GM12878 (cell line): Measurements from ENCODE around the gene LATS2. TPM values are rescaled to one million over a fixed set of nuclear protein-coding genes. Genes with fewer than 3 reads are reported as not detected.

ENCODE experiments used
- ATAC-seq: fragments of 200-7000 bp; cut with Tn5 transposase; 3 replicates; pipeline ENCODE4 v1.9.1; 2020; ENCODE audit warnings: mild to moderate bottlenecking, moderate library complexity
- BruUV-seq: library from RNA; stranded (reverse); fragments of 400-500 nt; replicated peaks from 2 replicates; lab custom pipeline; 2021; lab: Mats Ljungman, UMichigan
- CTCF ChIA-PET: fragments of 300-600 bp; sonication (Branson Sonifier 250); formaldehyde crosslinking; extraction: SDS; loops from one replicate; lab custom pipeline; 2021; ENCODE audit warnings: inconsistent platforms; lab: Yijun Ruan, JAX
- POLR2A ChIA-PET: fragments of 350-600 bp; formaldehyde crosslinking; extraction: SDS; loops from one replicate; lab custom pipeline; 2021; ENCODE audit warnings: inconsistent platforms; lab: Charles Lee
- RAD21 ChIA-PET: fragments of 300-600 bp; sonication (Branson Sonifier 250); formaldehyde crosslinking; loops from one replicate; lab custom pipeline; 2023; ENCODE audit warnings: antibody characterized with exemption; ENCODE audit not compliant: unreplicated experiment; lab: Charles Lee
- SMC1A ChIA-PET: fragments of 300-600 bp; sonication (Branson Sonifier 250); formaldehyde crosslinking; loops from one replicate; lab custom pipeline; 2023; ENCODE audit not compliant: unreplicated experiment, uncharacterized antibody; lab: Charles Lee
- DNase-seq: peaks from one replicate; pipeline ENCODE4 v3.0.0-alpha.2; 2011; ENCODE audit warnings: low read depth, low spot score
- FAIRE-seq: peaks from 3 replicates; lab custom pipeline; 2011; peaks lifted over from hg19 to GRCh38; lab: Jason Lieb, UNC
- H2AFZ ChIP-seq: 2 replicates; pipeline ENCODE4 v1.6.0; 2011; ENCODE audit warnings: low read depth, low read length, control low read depth; ENCODE audit not compliant: control insufficient read depth
- H3K27ac ChIP-seq: 2 replicates; pipeline ENCODE4 v1.5.1; 2011; ENCODE audit warnings: control low read depth; ENCODE audit not compliant: control insufficient read depth, insufficient read depth
- H3K27me3 ChIP-seq, 2 experiments: replicated peaks in 1 of 2; 2 replicates each; pipeline versions ENCODE4 v1.6.0 to v1.6.1; 2011; ENCODE audit warnings: low read length in 1 of 2; ENCODE audit not compliant: control insufficient read depth in 2 of 2, insufficient read depth in 2 of 2
- H3K36me3 ChIP-seq, 2 experiments: 2 replicates each; pipeline ENCODE4 v1.5.1; 2011; ENCODE audit warnings: low read length in 1 of 2; ENCODE audit not compliant: control insufficient read depth in 2 of 2, insufficient read depth in 2 of 2
- H3K4me1 ChIP-seq: 2 replicates; pipeline ENCODE4 v1.6.1; 2011; ENCODE audit warnings: mild to moderate bottlenecking, low read length, moderate library complexity, mixed read lengths; ENCODE audit not compliant: control insufficient read depth, insufficient read depth
- H3K4me2 ChIP-seq: 2 replicates; pipeline ENCODE4 v1.6.0; 2011; ENCODE audit warnings: control low read depth; ENCODE audit not compliant: control insufficient read depth, insufficient read depth
- H3K4me3 ChIP-seq: fragments of 200-600 bp; sonication (generic); 2 replicates; pipeline ENCODE4 v1.5.1; 2016
- H3K79me2 ChIP-seq: 2 replicates; pipeline ENCODE4 v1.6.0; 2011; ENCODE audit warnings: low read length; ENCODE audit not compliant: control insufficient read depth, insufficient read depth
- H3K9ac ChIP-seq: 2 replicates; pipeline ENCODE4 v1.8.0; 2011; ENCODE audit warnings: low read length, control low read depth, mixed read lengths; ENCODE audit not compliant: control insufficient read depth, insufficient read depth
- H3K9me3 ChIP-seq: replicated peaks from 3 replicates; pipeline ENCODE4 v1.5.1; 2011; ENCODE audit warnings: mild to moderate bottlenecking, low read length; ENCODE audit not compliant: control insufficient read depth, insufficient read depth
- H4K20me1 ChIP-seq: 2 replicates; pipeline ENCODE4 v1.6.0; 2011; ENCODE audit not compliant: control insufficient read depth, insufficient read depth
- E2F4 ChIP-seq: IDR thresholded peaks from 2 replicates; pipeline ENCODE4 v1.6.1; 2012; ENCODE audit warnings: low read depth, low read length, improper control_type of control experiment
- EZH2 ChIP-seq: IDR thresholded peaks from 2 replicates; pipeline ENCODE4 v1.6.1; 2012; ENCODE audit warnings: low read depth, mild to moderate bottlenecking, control low read depth, inconsistent platforms, low read length, borderline replicate concordance; ENCODE audit not compliant: control insufficient read depth
- FOS ChIP-seq: IDR thresholded peaks from 3 replicates; pipeline ENCODE4 v1.6.1; 2011; ENCODE audit warnings: borderline replicate concordance; ENCODE audit not compliant: insufficient read length; ENCODE audit errors: extremely low read depth
- IKZF2 ChIP-seq, 2 experiments: fragments of 450-650 bp; IDR thresholded peaks; 2 replicates each; pipeline ENCODE4 v1.6.1; 2017; ENCODE audit warnings: mild to moderate bottlenecking in 2 of 2, moderate library complexity in 2 of 2
- KAT2A ChIP-seq: conservative IDR thresholded peaks from 2 replicates; pipeline ENCODE4 v1.6.1; 2011; ENCODE audit warnings: low read depth, low read length; ENCODE audit not compliant: control insufficient read depth
- MEF2B ChIP-seq: fragments of 450-650 bp; IDR thresholded peaks from 2 replicates; pipeline ENCODE4 v1.6.1; 2018; ENCODE audit warnings: mild to moderate bottlenecking, moderate library complexity; ENCODE audit not compliant: partially characterized antibody, poor library complexity, severe bottlenecking
- MXI1 ChIP-seq: fragments of 150-350 bp; IDR thresholded peaks from 2 replicates; pipeline ENCODE4 v1.6.1; 2011; ENCODE audit warnings: low read depth, mild to moderate bottlenecking, inconsistent platforms, low read length, improper control_type of control experiment
- PAX5 ChIP-seq: IDR thresholded peaks from 2 replicates; pipeline ENCODE4 v1.6.1; 2011; ENCODE audit warnings: low read depth, low read length, borderline replicate concordance
- RAD21 ChIP-seq: IDR thresholded peaks from 2 replicates; pipeline ENCODE4 v1.6.1; 2011; ENCODE audit warnings: mild to moderate bottlenecking, low read depth, low read length, moderate library complexity; ENCODE audit not compliant: insufficient read depth
- RCOR1 ChIP-seq: conservative IDR thresholded peaks from 2 replicates; pipeline ENCODE4 v1.6.1; 2012; ENCODE audit warnings: low read depth, low read length, improper control_type of control experiment
- SPI1 ChIP-seq: IDR thresholded peaks from 2 replicates; pipeline ENCODE4 v1.6.1; 2011; ENCODE audit warnings: low read depth, mild to moderate bottlenecking, low read length, moderate library complexity, borderline replicate concordance; ENCODE audit not compliant: insufficient read depth
- SREBF1 ChIP-seq: IDR thresholded peaks from 2 replicates; pipeline ENCODE4 v1.6.1; 2012; ENCODE audit warnings: mild to moderate bottlenecking, low read length
- WGBS: methylation state at CpG from one replicate; pipeline ENCODE4 v1.1.6; 2016; ENCODE audit warnings: low lambda C conversion rate; ENCODE audit not compliant: insufficient replicate concordance, insufficient coverage; ENCODE audit errors: missing lambda C conversion rate; 5-methylcytosine and 5-hydroxymethylcytosine counted together
- in situ Hi-C: fragments of 300-500 bp; cut with MboI; formaldehyde crosslinking; loops from 9 replicates; pipeline ENCODE4 v1.14.3; 2018; ENCODE audit warnings: mixed read lengths
- intact Hi-C: fragments of 100-400 bp; cut with micrococcal nuclease; formaldehyde crosslinking; loops from one replicate; pipeline ENCODE4 v1.14.2; 2022; ENCODE audit not compliant: unreplicated experiment
- polyA plus RNA-seq, 11 experiments: library from polyadenylated mRNA; depleted of rRNA in 4 of 11; unstranded in 6 of 11; stranded (reverse) in 5 of 11; fragments of >200 nt; fragmentation: Nextera tagmentation in 4 of 11; fragmentation: Illumina TruSeq in 1 of 11; extraction: Ambion mirVana in 4 of 11; extraction: Trizol in 1 of 11; gene quantifications; 1 replicate in 1 of 11; 2 replicates in 10 of 11; pipeline versions ENCODE4 v1.2.1 to v1.2.3, GENCODE V29; 2011 to 2016; ENCODE audit warnings: inconsistent platforms in 2 of 11, missing spikeins in 2 of 11, low read depth in 1 of 11
- total RNA-seq, 4 experiments: library from RNA; depleted of rRNA in 3 of 4; stranded (reverse); fragments of >200 nt in 3 of 4; fragmentation: Illumina TruSeq in 1 of 4; extraction: Trizol in 1 of 4; gene quantifications; 2 replicates each; pipeline versions ENCODE4 v1.2.1 to v1.2.3, GENCODE V29; 2013 to 2021

Gene LATS2
- total and polyA plus RNA-seq, 10 of the 15 experiments (the other 5 are each of a cell fraction or from before 2014, with no cell fraction given): 0.90 to 7.8 (median 2.0) TPM

GRCh38 chr13:20980430-20980829 lies 81.0 kb downstream of the LATS2 start:
- DNase-seq (no peak), FAIRE-seq (no peak), ATAC-seq (no peak)
- RAD21 ChIA-PET: no interaction called here
- SMC1A ChIA-PET: no interaction called here
- 77% methylated on average over 5 of the region's 5 CpGs for WGBS
- H4K20me1 ChIP-seq: no peaks in the 10 kb centered on the region
- CTCF ChIA-PET: interaction anchor here (0.6 kb wide), 1 partner anchor 416 kb away, joined by 3 read pairs; no protein-coding TSS in a partner anchor
- in situ Hi-C loops (no loop called here), intact Hi-C loops (no loop called here)
- H3K9me3 ChIP-seq: no peaks in the 10 kb centered on the region
- H3K9ac ChIP-seq: no peak overlapping the region
- POLR2A ChIA-PET: no interaction called here
- H3K4me1 ChIP-seq: no peaks in the 10 kb centered on the region
- no peak for TF ChIP-seq PAX5
- TF ChIP-seq KAT2A: no peak
- no peak for TF ChIP-seq EZH2
- no peak for TF ChIP-seq RAD21
- TF ChIP-seq SPI1: no peak
- no peak for TF ChIP-seq SREBF1
- no peak overlapping the region for H3K27ac ChIP-seq
- H3K36me3 ChIP-seq: no peaks in the 10 kb centered on the region; a peak in 2 of 4 replicates
- no peak overlapping the region for H3K4me2 ChIP-seq
- no peaks in the 10 kb centered on the region for H3K27me3 ChIP-seq
- BruUV-seq: no TSS peak
- no peak overlapping the region for H2AFZ ChIP-seq
- no peaks in the 10 kb centered on the region for H3K79me2 ChIP-seq
- no peak overlapping the region for H3K4me3 ChIP-seq

- Histone ChIP-seq H3K27ac (no peak overlapping the region), H3K4me1 (no peaks in the 10 kb centered on the region), H3K27me3 (no peaks in the 10 kb centered on the region), H3K4me2 (no peak overlapping the region), H3K9ac (no peak overlapping the region), H3K36me3 (no peaks in the 10 kb centered on the region; a peak in 2 of 4 replicates), H3K79me2 (no peaks in the 10 kb centered on the region), H3K4me3 (no peak overlapping the region), H4K20me1 (no peaks in the 10 kb centered on the region), H2AFZ (no peak overlapping the region), H3K9me3 (no peaks in the 10 kb centered on the region)
- in situ Hi-C loops (no loop called here), intact Hi-C loops (no loop called here)
- ChIA-PET CTCF (no interaction called here), SMC1A (no interaction called here), POLR2A (no interaction called here), RAD21 (no interaction called here)
- BruUV-seq: no TSS peak
- peak; percentile 48 for ATAC-seq
- FAIRE-seq: no peak
- TF ChIP-seq FOS: no peak
- no peak for TF ChIP-seq MXI1
- no peak for TF ChIP-seq E2F4
- no peak for TF ChIP-seq IKZF2 (IDR thresholded peaks at IDR 0.05)
- TF ChIP-seq RCOR1: no peak
- TF ChIP-seq MEF2B: no peak
- 65% methylated on average over 2 of the region's 2 CpGs for WGBS
- no peak for DNase-seq
Measured at GRCh38 chr13:20977394-20977793, 84.0 kb downstream of the LATS2 start.
